Fibroblast of lung (primary cell): Measurements from ENCODE around the gene C10orf71.

Source experiments
- EZH2 ChIP-seq: IDR thresholded peaks from 2 replicates; pipeline ENCODE4 v1.5.1; 2012; ENCODE audit warnings: low read length, control low read depth, mild to moderate bottlenecking; ENCODE audit errors: missing control alignments
- TF ChIP-seq, protein P1 (sequence below), 2 donors: IDR thresholded peaks in 1 of 2; conservative IDR thresholded peaks in 1 of 2; 1 replicate in 1 of 2; 2 replicates in 1 of 2; pipeline ENCODE4 v1.5.1; 2011 to 2012; ENCODE audit warnings: low read length in 2 of 2, control low read depth in 1 of 2, inconsistent platforms in 1 of 2, low read depth in 1 of 2, mild to moderate bottlenecking in 1 of 2

DNA sequence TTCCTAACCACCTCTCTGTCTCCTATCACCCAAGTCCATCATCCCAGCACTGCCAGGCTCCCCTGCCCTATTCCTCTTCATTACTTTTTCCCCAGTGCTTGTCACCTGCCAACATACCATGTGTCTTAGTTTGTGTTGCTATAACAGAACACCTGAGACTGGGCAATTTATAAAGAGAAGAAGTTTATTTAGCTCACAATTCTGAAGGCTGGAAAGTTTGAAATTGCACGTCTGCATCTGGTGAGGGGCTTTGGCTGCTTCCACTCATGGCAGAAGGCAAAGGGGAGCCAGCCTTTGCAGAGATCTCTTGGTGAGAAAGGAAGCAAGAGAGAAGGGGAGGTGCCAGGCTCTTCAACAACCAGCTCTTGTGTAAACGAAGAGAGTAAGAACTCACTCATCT lies 49.6 kb downstream of the C10orf71 start:
- TF ChIP-seq, protein P1, sequence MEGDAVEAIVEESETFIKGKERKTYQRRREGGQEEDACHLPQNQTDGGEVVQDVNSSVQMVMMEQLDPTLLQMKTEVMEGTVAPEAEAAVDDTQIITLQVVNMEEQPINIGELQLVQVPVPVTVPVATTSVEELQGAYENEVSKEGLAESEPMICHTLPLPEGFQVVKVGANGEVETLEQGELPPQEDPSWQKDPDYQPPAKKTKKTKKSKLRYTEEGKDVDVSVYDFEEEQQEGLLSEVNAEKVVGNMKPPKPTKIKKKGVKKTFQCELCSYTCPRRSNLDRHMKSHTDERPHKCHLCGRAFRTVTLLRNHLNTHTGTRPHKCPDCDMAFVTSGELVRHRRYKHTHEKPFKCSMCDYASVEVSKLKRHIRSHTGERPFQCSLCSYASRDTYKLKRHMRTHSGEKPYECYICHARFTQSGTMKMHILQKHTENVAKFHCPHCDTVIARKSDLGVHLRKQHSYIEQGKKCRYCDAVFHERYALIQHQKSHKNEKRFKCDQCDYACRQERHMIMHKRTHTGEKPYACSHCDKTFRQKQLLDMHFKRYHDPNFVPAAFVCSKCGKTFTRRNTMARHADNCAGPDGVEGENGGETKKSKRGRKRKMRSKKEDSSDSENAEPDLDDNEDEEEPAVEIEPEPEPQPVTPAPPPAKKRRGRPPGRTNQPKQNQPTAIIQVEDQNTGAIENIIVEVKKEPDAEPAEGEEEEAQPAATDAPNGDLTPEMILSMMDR (conservative IDR thresholded peaks at IDR 0.05 in 1 of 2, IDR thresholded peaks at IDR 0.05 in 1 of 2; ENCODE audit: low read depth in 1 of 2, low read length in 2 of 2): no peak
- TF ChIP-seq EZH2: no peak
